ENCODE measurements around the gene CLCA4.
"Not testable (repeated sequence)": the region's sequence is repeated elsewhere in the genome, so short reads cannot be mapped to it uniquely, and the experiment has no call there.

The CLCA4 gene, protein sequence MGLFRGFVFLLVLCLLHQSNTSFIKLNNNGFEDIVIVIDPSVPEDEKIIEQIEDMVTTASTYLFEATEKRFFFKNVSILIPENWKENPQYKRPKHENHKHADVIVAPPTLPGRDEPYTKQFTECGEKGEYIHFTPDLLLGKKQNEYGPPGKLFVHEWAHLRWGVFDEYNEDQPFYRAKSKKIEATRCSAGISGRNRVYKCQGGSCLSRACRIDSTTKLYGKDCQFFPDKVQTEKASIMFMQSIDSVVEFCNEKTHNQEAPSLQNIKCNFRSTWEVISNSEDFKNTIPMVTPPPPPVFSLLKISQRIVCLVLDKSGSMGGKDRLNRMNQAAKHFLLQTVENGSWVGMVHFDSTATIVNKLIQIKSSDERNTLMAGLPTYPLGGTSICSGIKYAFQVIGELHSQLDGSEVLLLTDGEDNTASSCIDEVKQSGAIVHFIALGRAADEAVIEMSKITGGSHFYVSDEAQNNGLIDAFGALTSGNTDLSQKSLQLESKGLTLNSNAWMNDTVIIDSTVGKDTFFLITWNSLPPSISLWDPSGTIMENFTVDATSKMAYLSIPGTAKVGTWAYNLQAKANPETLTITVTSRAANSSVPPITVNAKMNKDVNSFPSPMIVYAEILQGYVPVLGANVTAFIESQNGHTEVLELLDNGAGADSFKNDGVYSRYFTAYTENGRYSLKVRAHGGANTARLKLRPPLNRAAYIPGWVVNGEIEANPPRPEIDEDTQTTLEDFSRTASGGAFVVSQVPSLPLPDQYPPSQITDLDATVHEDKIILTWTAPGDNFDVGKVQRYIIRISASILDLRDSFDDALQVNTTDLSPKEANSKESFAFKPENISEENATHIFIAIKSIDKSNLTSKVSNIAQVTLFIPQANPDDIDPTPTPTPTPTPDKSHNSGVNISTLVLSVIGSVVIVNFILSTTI

DNA sequence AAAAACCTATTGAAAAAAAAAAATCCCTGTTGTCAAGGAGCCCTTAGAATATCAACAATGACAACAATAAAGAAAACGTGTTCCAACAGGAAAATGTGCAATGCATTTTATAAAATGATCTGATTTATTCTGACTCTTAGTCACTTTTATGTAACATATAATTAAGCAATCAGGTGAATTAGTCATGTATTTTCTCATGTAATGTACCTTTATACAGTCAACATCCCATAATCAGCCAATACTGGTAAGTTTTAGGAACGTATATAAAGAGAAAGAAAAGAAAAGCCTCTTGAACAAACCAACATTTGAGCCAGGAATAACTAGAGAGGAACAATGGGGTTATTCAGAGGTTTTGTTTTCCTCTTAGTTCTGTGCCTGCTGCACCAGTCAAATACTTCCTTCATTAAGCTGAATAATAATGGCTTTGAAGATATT, at the start of gene CLCA4:
Gene CLCA4 (plus strand): TSS at position 292 of the 435 bp plus-strand sequence. CDS start 42 bp downstream, at position 334.
- DNase-seq (ENCODE audit: extremely low read depth in 1 of 2, low read depth in 1 of 2): no peak

DNA sequence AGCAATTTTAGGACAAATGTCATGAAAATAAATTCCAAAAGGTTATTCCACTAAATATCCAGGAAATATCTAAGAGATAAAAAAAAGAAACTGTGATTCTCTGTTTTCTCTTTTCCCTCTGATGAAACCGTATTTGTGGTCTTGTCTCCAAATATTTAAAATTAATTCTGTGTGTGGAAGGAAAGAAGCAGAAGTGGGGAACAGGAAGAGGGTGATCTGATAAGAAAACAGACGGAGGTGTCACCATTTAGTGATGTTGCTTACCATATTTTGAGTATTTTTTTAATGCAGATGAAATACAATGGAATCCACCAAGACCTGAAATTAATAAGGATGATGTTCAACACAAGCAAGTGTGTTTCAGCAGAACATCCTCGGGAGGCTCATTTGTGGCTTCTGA, 48.6 kb upstream of the CLCA4 start:
- DNase-seq (ENCODE audit: extremely low read depth in 1 of 2, low read depth in 1 of 2): no peak

DNA sequence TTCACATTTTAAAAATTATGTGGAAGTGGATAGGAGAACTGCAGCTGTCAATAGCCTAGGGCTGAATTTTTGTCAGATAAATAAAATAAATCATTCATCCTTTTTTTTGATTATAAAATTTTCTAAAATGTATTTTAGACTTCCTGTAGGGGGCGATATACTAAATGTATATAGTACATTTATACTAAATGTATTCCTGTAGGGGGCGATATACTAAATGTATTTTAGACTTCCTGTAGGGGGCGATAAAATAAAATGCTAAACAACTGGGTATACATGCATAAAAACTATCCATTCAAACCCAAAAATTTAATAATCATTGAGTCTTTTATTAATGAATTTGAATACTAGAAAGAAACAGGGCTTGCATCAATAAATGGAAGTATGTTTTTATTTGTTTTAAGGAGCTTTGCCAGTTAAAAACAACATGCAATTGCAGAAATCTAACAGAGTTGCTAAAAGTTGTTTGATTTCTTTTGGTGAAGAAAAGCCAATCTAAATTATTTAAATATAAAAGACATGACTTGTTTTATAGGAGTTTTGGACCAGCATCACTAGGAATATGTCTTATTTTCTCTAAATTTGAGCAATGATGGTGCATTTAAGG, 46.8 kb upstream of the CLCA4 start:
- no peak for DNase-seq (ENCODE audit: extremely low read depth in 1 of 2, low read depth in 1 of 2)

DNA sequence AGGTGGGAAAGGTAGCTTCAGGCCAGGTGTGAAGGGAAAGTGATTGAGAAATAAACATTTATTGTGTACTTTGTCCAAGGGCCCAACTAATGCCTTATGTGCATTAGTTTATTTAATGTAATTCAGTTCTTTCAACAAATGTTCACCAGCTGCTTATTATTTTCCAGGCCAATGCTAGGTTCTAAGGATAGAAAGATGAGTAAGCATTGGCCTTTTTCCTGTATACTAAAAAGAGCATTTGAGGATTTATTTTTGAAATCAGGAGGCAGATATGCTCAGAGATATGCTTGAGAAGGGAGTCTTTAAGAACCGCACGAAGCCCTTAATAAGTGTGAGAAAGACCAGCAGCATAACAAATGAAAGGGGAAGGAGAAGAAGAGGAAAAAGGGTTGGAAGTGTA, 46.2 kb upstream of the CLCA4 start:
- DNase-seq (ENCODE audit: extremely low read depth in 1 of 2, low read depth in 1 of 2): no peak

DNA sequence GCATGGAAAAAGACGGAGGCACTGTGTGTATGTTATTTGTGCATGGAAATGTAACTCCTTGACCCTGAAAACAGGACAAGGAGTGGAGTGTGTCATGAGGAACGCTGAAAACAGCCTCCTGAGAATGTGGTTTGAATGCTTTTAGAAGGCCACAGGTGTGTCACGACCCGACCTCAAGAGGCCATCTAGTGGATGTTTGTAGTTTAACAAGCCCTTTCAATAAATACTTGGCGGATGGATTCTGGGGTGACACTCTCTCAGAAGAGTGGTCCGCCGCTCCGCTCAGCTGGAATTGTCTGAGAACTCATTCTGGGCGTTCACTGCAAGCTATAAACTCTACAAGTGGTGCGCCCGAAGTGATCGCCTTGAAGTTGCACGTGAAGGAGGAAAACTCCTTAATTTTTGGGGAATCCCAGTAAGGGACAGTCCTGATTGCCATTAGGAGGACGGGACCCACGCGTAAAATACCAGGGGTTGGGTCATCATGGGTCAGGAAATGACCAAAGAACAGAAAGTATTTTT, 44.7 kb upstream of the CLCA4 start:
- not testable (repeated sequence) for DNase-seq (ENCODE audit: extremely low read depth in 1 of 2, low read depth in 1 of 2)

DNA sequence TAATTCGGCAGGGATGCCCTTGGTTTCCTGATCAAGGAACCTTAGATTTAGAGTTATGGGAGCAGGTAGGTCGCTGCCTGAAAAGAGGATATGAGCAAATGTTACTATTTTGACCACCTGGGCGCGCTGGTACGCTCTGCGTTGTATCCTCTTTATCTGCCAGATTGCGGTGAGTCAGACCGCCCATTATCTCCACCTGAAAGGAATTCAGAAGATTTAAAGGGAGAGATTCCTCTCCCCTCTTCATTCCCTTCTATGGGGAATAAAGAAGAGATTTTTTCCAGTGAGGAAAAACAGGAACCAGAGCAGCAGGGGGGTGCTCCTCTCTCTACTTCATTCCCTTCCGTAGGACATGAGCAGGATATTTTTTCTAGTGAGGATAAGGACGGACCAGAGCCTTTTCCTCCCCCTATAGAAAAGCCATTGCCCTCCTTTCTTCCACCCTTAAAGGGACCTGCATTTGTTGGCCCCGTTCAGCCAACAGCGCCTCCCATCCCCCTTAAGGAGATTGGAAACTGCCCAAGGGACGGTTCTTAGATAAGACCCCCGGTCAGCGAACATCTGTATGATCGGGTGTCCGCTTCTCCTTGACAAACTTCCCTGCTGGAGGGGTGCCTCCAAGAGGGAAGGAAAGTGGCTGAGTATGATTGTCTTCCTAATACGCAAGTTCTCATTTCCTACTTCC, 44.0 kb upstream of the CLCA4 start:
- no peak for DNase-seq (ENCODE audit: extremely low read depth in 1 of 2, low read depth in 1 of 2)

DNA sequence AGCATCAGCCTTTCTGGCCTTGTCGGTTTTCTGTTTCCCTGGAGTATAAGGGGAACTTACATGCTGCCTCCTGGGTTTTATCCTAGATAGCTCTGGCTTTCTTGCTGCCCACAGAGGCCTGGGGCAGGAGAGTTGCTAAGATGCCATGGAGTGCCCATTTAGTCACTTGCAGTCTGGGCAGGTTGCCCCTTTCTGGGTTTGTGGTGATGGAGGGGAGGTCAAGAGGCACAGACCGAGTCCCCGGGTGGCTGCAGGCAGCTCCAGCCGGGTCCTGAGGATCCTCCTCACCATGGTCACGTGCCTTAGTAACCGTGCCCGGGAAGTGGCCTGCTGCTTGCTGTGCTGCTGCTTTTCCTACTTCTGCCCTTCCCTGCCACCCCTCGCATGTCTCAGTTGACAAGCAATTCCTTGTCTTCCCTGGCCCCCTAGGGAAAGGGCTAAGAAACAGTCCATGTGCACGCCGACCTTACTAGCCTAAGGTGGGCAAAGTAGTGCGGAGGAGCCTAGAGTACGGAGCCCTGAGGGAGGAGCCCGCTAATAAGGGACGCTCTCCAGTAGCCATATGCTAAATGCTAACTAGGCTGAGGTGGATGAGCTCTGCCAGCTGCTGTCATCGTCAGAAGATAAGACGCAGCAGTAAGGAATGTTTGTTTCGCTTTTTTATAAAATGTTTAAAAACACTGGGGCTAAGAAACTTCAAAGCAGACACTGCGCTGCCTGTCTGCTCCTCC, 43.3 kb upstream of the CLCA4 start:
- no peak for DNase-seq (ENCODE audit: extremely low read depth in 1 of 2, low read depth in 1 of 2)

DNA sequence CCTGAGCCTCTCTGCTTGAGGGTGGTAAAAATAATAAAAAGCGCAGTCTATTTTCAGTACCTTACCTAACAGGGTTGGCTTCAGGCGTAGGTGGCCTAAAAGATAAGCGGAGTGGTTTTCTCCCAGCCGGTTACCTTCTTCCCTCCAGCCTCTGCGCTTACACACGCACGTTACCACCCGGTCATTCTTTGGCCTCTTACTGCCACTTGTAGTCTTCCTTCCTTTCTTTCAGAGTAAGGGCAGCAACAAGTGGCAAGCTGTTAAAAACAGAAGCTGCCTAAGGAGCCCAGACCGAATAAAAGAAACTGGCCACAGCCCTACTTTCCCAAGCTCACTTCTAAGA, 42.8 kb upstream of the CLCA4 start:
- no peak for DNase-seq (ENCODE audit: extremely low read depth in 1 of 2, low read depth in 1 of 2)

DNA sequence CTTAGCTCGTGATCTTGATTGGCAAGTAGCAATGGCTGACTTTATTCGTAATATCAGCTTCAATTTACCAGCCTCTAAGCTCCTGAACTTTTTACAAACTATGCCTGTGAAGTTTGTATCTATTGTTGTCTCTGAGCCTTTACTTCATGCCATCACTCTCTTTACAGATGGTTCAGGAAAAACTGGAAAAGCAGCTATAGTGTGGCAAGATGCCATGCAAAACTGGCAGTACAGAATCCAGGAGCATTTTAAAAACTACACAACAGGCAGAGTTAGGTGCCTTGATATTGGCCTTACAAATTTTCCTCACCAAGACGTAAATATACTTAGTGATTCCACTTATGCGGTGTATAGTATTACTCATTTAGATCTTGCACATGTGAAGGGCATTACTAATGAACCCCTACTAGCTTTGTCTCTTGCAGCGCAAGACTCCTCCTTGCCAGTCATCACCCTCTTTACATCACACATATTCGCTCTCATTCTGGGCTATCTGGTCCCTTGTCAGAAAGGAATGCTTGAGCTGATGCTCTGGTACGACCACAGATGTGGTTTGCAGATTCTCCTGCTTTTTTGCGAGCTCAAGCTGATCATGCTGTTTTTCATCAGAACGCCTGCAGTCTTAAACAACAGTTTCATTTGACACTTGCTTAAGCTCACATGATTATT, 41.8 kb upstream of the CLCA4 start:
- no peak for DNase-seq (ENCODE audit: extremely low read depth in 1 of 2, low read depth in 1 of 2)

DNA sequence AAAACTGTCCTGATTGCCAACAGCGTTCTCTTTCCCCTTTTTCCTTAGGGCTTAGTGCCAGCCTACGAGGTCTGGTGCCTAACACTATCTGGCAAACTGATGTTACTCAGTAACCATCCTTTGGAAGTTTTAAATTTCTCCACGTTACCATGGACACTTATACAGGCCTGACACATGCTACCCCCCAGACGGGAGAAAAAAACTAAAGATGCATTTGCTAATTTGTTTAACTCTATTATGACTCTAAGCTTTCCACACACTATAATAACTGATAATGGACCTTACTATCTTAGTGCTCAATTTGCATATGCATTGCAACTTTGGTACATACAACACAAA, 41.3 kb upstream of the CLCA4 start:
- no peak for DNase-seq (ENCODE audit: extremely low read depth in 1 of 2, low read depth in 1 of 2)

DNA sequence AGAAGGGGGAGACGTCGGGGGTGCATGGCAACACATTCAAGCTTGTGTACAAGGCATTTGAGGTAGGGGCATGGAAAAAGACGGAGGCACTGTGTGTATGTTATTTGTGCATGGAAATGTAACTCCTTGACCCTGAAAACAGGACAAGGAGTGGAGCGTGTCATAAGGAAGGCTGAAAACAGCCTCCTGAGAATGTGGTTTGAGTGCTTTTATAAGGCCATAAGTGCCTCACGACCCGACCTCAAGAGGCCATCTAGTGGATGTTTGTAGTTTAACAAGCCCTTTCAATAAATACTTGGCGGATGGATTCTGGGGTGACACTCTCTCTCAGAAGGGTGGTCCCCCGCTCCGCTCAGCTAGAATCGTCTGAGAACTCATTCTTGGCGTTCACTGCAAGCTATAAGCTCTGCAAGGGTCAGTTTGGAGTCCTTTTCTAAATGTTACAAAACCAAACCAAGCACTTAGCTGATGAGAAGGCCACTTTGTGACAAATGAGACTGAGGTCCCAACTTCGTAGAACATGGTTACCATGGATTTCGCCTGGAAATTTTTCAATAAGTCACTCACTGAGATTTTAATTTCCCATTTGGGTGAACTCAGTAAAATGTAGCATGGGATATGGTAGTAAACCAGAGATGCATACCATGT, 38.8 kb upstream of the CLCA4 start:
- no peak for DNase-seq (ENCODE audit: extremely low read depth in 1 of 2, low read depth in 1 of 2)

DNA sequence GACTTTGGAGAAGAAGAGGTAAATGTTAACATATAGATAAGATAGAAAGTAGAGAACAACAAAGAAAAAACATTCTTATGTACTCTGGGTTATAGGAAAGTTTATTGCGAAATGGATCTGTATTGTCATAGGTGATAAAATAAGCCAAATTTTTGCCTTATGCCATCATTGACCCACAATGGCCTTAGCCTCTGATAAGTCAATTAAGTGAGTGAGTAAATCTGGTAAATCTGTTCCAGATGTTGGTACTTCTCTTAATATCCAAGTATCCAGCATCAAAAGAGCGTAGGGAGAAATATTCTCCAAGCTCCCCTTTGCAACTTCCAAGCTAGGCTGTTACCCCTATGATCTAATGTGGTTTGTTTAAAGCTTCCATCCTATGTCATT, 38.3 kb upstream of the CLCA4 start:
- no peak for DNase-seq (ENCODE audit: extremely low read depth in 1 of 2, low read depth in 1 of 2)

DNA sequence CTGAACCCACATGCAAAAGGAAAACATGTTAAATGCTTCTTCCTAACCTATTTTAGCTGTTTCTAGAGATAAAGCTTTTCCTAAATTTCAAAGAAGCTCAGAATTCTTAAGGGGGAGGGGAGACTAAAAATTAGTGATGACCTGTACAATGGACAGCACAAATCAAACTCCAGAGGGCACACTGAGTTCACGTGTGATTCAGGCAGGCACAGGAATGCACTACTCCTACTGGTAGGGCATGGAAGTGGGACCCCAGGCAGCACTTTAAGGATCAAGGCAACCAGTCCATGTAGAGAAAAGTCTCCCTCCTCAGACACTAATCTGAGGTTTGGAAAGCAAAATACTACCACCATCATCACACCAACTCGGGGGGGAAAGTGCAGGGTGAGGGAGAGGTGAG, 31.3 kb upstream of the CLCA4 start:
- DNase-seq (ENCODE audit: extremely low read depth in 1 of 2, low read depth in 1 of 2): no peak

DNA sequence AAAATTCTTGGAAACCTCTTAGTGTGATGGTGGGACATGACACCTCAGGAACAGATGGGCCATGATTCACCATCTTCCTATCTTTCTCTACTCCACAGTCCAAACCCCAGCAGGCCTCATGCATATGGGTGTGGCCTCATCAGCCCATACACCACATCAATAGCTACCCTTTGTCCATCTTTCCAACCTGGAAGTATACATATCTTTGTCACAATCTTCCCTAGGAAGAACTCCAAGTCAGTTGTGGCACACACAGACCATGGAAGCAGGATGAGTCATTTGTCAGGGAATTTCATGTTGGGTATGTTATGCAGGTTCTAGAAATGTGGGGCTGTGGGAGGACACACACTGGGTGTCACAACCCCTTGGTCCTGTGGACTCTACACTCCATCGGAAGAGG, 30.5 kb upstream of the CLCA4 start:
- no peak for DNase-seq (ENCODE audit: extremely low read depth in 1 of 2, low read depth in 1 of 2)

DNA sequence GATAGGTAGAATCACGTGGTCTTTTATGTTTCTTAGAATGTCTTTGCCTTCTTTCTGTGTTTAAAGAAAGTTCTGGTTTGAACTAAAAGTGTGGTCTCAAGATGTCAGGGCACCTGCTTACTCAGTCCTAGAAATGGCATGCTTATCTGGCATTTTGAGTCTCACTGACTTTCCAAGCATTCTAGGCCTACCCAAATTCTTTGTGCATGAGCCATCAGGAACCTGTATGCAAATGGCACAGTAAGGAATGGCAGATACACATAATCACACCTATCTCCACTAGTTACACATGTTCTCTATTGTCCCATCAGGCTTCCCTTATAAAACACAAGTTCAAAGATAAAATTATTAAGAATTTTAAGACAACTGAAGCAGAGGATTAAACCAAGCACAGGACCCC, 29.5 kb upstream of the CLCA4 start:
- DNase-seq (ENCODE audit: extremely low read depth in 1 of 2, low read depth in 1 of 2): no peak

DNA sequence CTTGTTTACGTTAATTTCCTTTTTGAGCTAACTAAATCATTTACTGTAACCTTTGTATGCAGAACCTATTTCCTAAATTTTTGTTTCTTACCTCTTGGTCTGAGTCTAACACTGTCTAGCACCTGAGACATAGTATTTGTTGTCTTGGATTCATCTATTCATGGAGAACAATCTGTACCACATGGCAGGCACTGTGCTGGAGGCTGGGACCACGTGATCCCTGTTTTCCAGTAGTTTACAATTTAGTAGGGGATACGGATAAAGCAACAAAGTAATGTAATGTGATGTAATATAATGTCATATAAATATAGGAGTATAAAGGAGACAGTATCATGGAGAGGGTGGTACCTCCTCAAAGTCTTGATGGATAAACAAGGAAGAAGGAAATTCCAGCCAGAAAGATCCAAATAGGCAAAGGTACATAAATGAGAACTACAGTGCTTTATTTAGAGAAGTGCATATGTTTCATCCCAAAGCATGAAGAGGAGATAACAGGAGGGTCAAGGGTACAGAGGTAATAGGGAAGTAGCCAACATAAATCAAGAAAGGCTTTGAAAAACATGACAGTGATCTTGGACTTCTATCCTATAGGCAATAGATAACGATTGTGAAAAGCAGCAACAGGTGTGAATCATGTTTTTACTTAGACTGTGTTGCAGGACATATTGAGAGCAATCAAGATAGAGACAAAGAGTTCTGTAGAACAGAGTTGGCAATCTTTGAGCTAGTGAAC, 25.9 kb upstream of the CLCA4 start:
- DNase-seq (ENCODE audit: extremely low read depth in 1 of 2, low read depth in 1 of 2): no peak

DNA sequence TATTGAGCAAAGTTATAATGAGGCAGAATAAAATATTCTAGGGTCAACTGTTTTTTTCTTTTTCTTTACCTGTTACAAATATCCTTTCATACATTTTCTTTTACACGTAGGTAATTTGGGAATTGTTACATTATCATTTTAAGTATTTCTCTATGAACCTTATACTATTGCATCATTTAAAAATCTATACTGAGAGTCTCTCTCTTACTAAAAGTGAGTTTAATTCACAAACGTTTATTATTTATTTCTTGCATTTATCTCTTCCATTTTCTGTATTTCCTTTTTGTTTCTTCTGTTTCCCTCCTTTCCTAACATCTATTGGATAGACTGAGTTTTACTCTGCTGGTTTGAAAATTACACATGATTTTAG, 25.4 kb upstream of the CLCA4 start:
- DNase-seq (ENCODE audit: extremely low read depth in 1 of 2, low read depth in 1 of 2): no peak

DNA sequence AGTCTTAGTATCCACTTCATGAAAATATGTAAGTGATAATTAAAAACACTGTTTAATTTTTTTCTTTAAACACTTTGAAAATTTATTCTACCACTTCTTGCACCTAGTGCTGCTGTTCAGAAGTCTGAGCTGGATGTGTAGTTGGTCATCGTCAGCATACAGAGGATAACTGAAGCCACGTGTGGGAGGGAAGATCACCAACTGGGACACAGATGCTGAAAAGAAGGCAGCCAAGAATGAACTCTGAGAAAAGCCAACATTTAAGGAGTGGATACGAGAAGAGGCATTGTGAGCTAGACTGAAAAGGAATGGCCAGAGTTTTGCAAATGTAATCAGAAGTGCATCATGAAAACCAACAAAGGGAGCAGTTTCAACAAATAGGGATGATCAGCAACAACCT, 24.6 kb upstream of the CLCA4 start:
- no peak for DNase-seq (ENCODE audit: extremely low read depth in 1 of 2, low read depth in 1 of 2)
